ENCODE measurements around the gene PINLYP.
A peak's percentile ranks its signal among the peaks of the same experiment; 100 is the strongest.
"Not testable (repeated sequence)": the region's sequence is repeated elsewhere in the genome, so short reads cannot be mapped to it uniquely, and the experiment has no call there.

The PINLYP gene

GRCh38 chr19:43581467-43581866 is 5.9 kb downstream of the PINLYP start:
- no peak for DNase-seq (ENCODE audit: low read depth, low spot score)

- DNase-seq (ENCODE audit: low read depth, low spot score) = no peak
Measured at GRCh38 chr19:43582495-43582894, 6.9 kb downstream of the PINLYP start.

- DNase-seq (ENCODE audit: low read depth, low spot score) = no peak
Measured at GRCh38 chr19:43584484-43584883, 8.9 kb downstream of the PINLYP start.

GRCh38 chr19:43586346-43586745 is 10.7 kb downstream of the PINLYP start:
- DNase-seq (ENCODE audit: low read depth, low spot score) = no peak

DNA sequence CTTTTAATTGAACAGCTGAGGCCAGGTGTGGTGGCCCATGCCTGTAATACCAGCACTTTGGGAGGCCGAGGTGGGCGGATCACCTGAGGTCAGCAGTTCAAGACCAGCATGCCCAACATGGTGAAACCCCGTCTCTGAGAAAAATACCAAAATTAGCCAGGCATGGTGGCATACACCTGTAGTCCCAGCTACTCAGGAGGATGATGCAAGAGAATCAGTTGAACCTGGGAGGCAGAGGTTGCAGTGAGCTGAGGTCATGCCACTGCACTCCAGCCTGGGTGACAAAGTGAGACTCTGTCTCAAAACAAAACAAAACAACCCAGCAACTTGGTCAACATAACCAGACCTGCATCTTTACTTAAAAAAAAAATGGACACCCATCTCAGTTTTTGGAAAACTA is 11.4 kb downstream of the PINLYP start:
- DNase-seq (ENCODE audit: low read depth, low spot score) = not testable (repeated sequence)

- no peak for DNase-seq (ENCODE audit: low read depth, low spot score)
Measured at GRCh38 chr19:43589277-43589676, 13.7 kb downstream of the PINLYP start.

DNA sequence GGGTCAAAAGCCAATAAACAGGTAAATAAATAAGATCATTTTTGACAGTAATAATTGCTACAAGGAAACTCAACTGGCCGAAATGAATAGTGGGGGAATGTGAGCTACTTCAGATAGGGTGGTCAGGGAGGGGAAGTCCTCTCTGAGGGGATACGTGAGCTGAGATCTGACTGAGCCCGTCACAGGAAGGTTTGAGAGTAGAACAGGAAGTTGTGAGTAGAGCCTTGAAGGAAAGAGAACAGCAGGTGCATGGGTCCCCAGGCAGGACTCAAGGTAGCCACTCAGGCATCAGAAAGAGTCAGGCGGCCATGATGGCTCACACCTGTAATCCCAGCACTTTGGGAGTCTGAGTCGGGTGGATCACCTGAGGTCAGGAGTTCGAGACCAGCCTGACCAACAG is 14.1 kb downstream of the PINLYP start:
- no peak for DNase-seq (ENCODE audit: low read depth, low spot score)

DNA sequence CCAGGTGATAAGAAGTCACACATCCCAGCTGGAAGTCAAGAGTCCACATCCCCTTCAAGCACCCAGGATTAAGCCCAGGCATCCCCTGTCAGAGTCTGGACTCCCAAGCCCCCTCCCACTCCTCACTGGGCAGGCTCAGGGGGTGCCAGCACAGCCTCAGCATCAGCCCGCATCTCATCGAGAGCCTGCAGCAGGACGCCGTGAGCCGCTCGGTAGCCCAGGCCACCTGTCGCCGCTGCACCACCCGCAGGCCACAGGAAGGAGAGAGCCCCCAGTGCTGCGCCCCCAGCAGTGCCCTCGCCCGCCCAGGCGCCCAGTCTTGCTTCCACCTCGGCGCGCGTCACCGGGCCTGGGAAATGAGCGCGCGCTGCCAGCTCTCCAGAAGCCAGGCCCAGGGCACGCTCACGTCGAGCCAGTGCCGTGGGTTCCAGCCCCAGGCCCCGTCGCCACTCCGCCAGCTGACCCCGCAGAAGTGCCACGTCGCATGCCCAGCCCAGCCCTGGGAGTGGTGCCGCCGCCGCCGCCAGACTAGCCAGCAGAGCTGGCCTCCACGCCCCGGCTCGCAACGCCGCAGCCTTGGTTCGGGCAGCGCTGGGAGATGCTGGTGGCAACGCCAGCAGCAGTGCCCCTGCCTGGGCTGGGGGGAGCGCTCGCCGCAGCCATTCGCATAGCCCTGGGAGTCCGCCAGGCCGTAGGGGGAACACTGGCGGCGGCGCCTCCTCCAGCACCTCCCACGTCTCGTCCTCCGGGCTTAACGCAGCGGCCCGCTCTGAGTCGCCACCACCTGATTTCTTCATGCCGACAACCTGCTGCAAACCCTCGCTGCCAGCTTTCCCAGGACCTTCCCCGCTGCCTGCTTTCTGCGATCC is 16.5 kb downstream of the PINLYP start:
- no peak for DNase-seq (ENCODE audit: low read depth, low spot score)

DNA sequence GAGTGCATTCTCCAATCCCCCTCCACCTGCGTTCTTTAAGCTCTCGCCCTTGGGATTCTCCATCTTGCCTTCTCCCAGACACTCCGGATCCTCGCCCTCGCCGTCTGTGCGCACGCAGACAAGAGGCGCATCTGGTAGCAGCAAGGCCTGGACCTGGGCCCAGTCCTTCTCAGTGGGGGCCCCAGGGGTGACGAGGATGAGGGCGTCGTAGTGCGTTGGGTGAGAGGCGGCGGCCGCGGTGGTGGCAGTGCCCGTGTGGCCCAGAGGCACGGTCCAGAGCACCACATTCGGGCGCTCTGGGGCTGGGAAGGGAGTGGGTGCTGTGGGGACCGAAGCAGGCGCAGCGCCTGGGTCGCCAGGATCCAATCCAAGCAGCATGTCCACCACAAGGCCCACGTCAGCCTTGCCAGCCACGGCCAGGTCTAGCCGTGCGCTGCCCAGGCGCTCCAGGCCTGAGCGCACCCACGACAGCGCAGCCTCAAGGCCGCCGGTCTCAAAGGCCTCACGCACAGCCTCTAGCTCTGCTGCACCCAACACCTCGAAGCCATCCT is 17.3 kb downstream of the PINLYP start:
- DNase-seq (ENCODE audit: low read depth, low spot score) = no peak

GRCh38 chr19:43594081-43594697 is 18.6 kb downstream of the PINLYP start:
- no peak for DNase-seq (ENCODE audit: low read depth, low spot score)

GRCh38 chr19:43594710-43595604 is 19.4 kb downstream of the PINLYP start:
- peak; percentile 90 for DNase-seq (ENCODE audit: low read depth, low spot score)

- no peak for DNase-seq (ENCODE audit: low read depth, low spot score)
Measured at GRCh38 chr19:43595605-43595998, 20.0 kb downstream of the PINLYP start.

- peak; percentile 100 for DNase-seq (ENCODE audit: low read depth, low spot score)
Measured at GRCh38 chr19:43595999-43596841, 20.6 kb downstream of the PINLYP start, which contains the start of the genes IRGQ and ZNF576. IRGQ (minus strand) TSS chr19:43596134; CDS start chr19:43595338, 796 bp downstream. ZNF576 (plus strand) TSS chr19:43596595; CDS start chr19:43597109, 514 bp downstream.

DNA sequence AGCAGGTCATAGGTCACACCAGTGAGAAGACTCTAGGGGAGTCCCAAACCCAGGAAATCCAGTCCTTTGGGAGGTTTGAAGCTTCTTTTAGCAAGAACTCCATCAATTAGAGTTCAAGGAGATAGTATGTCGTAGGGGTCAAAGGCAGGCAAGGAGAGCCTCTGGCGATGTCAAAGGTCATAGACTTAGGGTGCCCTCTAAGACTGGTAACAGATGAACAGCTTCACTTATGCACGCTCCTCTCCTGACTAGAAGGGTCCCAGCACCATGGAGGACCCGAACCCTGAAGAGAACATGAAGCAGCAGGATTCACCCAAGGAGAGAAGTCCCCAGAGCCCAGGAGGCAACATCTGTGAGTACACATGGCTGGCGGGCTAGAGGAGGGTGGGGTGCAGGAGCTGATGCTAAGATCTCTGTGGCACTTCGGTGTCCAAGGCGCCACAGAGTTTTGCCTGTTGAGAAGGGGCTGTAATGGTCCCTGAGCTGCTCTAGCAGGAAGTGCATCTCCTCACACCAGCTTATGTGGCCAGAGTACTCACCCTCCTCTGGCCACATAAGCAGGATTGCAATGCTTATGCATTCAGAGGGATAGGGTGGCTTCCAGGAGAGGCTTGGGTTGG is 21.4 kb downstream of the PINLYP start:
- DNase-seq (ENCODE audit: low read depth, low spot score) = no peak

GRCh38 chr19:43597876-43598275 is 22.3 kb downstream of the PINLYP start:
- DNase-seq (ENCODE audit: low read depth, low spot score) = no peak

DNA sequence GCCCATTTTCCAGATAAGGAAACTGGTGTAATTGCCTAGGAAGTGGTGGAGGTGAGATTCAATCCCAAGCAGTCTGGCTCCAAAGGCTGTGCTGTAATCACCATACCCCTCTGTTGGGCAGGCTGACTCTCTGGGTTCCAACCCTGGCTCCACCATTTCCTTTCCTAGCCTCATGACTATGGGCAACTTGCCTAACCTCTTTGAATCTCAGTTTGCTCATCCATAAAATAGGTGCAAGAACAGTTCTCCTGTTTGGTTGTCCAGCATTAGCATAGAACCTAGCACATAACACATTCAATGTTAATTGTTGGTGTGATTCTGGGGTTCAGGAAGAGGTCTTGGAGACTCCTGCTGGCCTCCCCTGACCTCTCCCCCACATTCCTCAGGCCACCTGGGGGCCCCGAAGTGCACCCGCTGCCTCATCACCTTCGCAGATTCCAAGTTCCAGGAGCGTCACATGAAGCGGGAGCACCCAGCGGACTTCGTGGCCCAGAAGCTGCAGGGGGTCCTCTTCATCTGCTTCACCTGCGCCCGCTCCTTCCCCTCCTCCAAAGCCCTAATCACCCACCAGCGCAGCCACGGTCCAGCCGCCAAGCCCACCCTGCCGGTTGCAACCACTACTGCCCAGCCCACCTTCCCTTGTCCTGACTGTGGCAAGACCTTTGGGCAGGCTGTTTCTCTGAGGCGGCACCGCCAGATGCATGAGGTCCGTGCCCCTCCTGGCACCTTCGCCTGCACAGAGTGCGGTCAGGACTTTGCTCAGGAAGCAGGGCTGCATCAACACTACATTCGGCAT is 23.0 kb downstream of the PINLYP start:
- no peak for DNase-seq (ENCODE audit: low read depth, low spot score)

DNA sequence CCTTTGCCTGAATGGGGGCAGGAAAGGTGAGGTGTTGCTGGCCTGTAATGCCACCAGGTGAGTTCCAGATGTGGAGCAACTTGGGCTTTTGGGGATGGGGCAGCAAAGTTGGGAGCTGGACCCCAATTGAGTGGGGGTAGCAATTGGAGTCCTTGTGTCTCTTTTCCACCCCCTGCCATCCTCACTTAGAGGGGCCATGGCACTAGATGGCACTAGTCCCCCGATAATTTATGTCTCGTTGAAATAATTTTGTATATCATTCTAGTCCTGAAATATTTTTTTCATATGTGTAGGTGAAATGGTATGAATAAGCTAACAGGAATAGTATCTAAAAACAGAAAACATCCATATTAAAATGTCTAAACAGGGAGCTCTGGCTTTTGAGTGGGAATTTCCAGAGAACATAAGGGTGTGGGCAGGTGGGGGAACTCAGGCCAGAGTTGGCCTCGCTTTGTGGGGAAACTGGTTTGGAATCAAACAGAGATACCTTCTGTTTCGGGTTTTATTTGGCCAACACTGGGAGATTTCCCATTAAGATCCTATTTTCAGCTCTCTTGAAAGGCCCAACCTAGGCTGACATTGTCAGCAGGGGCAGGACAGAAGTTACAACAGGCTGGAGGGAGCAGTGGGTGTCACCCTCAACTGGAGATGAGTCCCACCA is 24.2 kb downstream of the PINLYP start:
- no peak for DNase-seq (ENCODE audit: low read depth, low spot score)

DNA sequence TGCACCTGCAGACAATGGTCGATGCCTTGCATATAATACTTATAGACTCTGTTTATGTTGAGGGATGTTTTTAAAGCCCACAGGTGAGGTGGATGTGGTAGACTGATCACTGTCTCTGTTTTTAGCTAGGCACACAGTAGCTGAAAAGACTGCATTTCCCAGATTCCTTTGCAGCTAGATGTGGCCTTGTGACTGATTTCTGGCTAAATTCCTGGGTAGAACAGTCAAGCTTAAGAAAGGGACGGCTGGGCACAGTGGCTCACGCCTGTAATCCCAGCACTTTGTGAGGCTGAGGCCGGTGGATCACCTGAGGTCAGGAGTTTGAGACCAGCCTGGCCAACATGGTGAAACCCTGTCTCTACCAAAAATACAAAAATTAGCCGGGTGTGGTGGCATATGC is 24.7 kb downstream of the PINLYP start:
- not testable (repeated sequence) for DNase-seq (ENCODE audit: low read depth, low spot score)
